ENCODE measurements around the gene GSTT4. TPM values are rescaled to one million over a fixed set of nuclear protein-coding genes. Genes with fewer than 3 reads are reported as not detected.

Gene GSTT4
- not detected in 2 replicates for total RNA-seq

GRCh38 chr22:24005201-24005600 lies at the start of gene GSTT4:
GSTT4 (minus strand) TSS chr22:24005453; CDS start chr22:24005356, 97 bp downstream.

GRCh38 chr22:23979557-23980240 lies 25.6 kb downstream of the GSTT4 start, which contains the start of gene GSTT2:
GSTT2 (plus strand) TSS chr22:23980134.

GRCh38 chr22:23974345-23974744 lies 30.9 kb downstream of the GSTT4 start, which contains the start of gene DDT:
DDT (minus strand) TSS chr22:23974441; CDS start chr22:23974414, 27 bp downstream.

GRCh38 chr22:23966568-23966967 lies 38.7 kb downstream of the GSTT4 start, which contains the start of gene DDTL:
DDTL (plus strand) TSS chr22:23966888; CDS start chr22:23966915, 27 bp downstream.

GRCh38 chr22:23961084-23961771 lies 44.0 kb downstream of the GSTT4 start, which contains the start of gene GSTT2B:
GSTT2B (minus strand) TSS chr22:23961195; CDS start chr22:23961131, 64 bp downstream.

Other genes with a start within 250 kb of the GSTT4 start
- 0.46 and 0.97 TPM in 2 replicates for gene C22orf15, start 242.5 kb downstream of the GSTT4 start, total RNA-seq
- gene CHCHD10, start 237.5 kb downstream of the GSTT4 start, total RNA-seq = 1.9 and 4.1 TPM in 2 replicates
- gene MMP11, start 232.6 kb downstream of the GSTT4 start, total RNA-seq = 9.4 and 13.3 TPM in 2 replicates
- gene SMARCB1, start 218.5 kb downstream of the GSTT4 start, total RNA-seq = 23.3 and 30.5 TPM in 2 replicates
- 0.32 and 0.46 TPM in 2 replicates for gene DERL3, start 166.4 kb downstream of the GSTT4 start, total RNA-seq
- 2.9 and 5.5 TPM in 2 replicates for gene SLC2A11, start 147.6 kb downstream of the GSTT4 start, total RNA-seq
- gene MIF, start 111.1 kb downstream of the GSTT4 start, total RNA-seq = 222 and 335 TPM in 2 replicates
- 1.3 and 9.6 TPM in 2 replicates for gene GSTT2B, start 44.3 kb downstream of the GSTT4 start, total RNA-seq
- 0.65 TPM in 1 of 2 replicates, not detected in the other for gene DDTL, start 38.6 kb downstream of the GSTT4 start, total RNA-seq
- gene DDT, start 31.0 kb downstream of the GSTT4 start, total RNA-seq = 42.1 and 146 TPM in 2 replicates
- 1.2 TPM in 1 of 2 replicates, not detected in the other for gene GSTT2, start 25.3 kb downstream of the GSTT4 start, total RNA-seq
- gene CABIN1, start 5.9 kb upstream of the GSTT4 start, total RNA-seq = 21.4 and 33.7 TPM in 2 replicates
- under 0.01 and 0.15 TPM in 2 replicates for gene SUSD2, start 176.0 kb upstream of the GSTT4 start, total RNA-seq
- gene GGT5, start 239.6 kb upstream of the GSTT4 start, total RNA-seq = 1.4 and 2.6 TPM in 2 replicates

Measured in epithelial cell of umbilical artery (primary cell).